ENCODE data around the gene OR52I1. TPM values are rescaled to one million over a fixed set of nuclear protein-coding genes. Genes with fewer than 3 reads are reported as not detected.

Gene OR52I1
- total RNA-seq, 1 donor: not detected

DNA sequence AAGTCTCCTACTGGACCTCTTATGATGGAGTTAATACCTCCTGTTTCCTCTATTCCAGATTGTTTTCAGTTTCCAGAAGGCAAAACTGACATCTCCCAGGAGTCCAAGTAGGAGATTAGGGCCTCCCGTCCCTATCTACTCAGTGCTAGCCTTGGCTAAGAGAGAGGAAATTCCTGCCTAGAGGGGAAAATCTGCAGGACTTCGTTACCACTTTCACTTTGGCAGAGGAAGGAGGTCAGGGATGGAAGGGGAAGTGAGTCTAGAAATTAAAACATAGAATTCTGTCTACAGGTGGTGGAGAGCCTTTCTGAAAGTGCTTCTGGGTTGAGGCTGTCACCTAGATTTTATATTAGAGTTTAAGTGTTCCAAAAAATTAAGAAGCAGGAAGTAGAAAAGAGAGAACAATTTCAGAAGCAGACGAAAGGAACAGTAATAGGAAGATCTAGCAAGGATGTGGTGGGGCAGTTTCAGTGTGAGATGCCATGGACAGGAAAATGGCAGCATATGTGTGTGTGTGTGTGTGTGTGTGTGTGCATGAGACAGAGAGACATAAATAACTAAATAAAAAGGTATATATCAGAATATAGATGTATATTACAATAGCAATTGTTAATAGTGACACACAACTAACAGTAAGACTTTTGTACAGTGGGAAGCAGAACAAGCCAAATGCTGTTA lies 16.6 kb downstream of the OR52I1 start:
- peak in 1 of 3 donors; percentile 24 for DNase-seq (ENCODE audit: low read depth in 2 of 3, low spot score in 2 of 3)

- DNase-seq (ENCODE audit: low read depth in 2 of 3, low spot score in 2 of 3): no peak
Measured at GRCh38 chr11:4611986-4612385, 18.1 kb downstream of the OR52I1 start.

GRCh38 chr11:4615856-4616444 lies 22.1 kb downstream of the OR52I1 start:
- no peak for DNase-seq (ENCODE audit: low read depth in 2 of 3, low spot score in 2 of 3)

GRCh38 chr11:4619514-4619913 lies 25.7 kb downstream of the OR52I1 start:
- DNase-seq (ENCODE audit: low read depth in 2 of 3, low spot score in 2 of 3): no peak

- DNase-seq (ENCODE audit: low read depth in 2 of 3, low spot score in 2 of 3): peak in 2 of 3 donors; percentile 33 to 68
Measured at GRCh38 chr11:4626207-4627099, 32.6 kb downstream of the OR52I1 start.

DNA sequence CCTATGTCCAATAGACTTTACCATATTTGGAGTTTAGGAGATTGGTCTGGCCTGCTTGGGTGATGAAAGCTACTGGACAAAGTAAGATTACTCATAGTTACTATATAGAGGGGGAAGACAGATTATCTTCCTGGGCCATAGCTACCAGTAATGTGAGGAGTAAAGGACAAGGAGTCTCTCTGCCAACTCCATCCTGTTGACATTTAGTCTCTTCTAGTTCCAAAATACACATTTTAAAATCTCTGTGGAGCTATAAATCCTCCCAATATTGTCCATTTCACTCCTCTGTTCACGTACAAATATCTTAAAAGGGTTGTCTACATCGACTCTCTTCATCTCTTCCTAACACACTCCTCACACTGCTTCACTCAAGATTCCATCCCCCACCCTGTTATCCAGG lies 42.3 kb downstream of the OR52I1 start:
- DNase-seq (ENCODE audit: low read depth in 2 of 3, low spot score in 2 of 3): no peak

DNA sequence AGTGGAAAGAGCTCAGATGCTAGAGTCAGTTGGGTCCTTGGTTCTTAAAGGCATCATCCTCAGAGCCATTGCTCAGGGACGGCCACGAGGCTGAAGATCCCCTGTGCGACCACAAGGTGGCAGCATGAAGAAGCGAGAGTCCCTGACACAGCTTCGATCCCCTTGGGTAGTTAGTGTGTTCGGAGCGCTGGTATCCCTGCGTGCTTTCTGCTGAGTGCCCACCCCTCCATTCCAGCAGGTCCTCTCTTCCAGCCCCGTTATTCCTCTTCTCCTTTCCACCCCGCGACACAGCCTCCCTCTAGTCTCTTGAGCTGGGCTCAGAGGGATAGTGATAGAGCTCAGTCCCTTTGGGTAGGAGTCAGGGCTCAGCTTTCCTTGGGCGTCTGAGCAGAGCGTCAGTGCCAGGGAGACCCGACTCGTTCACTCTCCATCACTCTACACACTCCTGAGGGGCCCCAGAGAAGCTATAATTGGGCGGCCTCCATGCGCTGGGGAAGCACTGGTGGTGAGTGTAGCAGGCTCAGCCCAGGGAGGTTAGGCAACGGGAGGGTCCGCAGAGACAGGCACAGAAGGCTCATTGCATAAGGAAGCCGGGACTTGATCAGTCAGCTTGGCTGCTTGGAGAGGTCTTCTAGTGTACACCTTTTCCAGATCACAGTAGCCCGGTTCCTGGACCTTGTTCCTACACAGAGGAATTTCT lies 43.3 kb downstream of the OR52I1 start, which contains the start of gene OR51D1:
TSS of gene OR51D1 (plus strand) at position 516 of the 700 bp plus-strand sequence. CDS start 2,314 bp downstream, outside the sequence.
- peak; percentile 35 to 84 (median 59) for DNase-seq (ENCODE audit: low read depth in 2 of 3, low spot score in 2 of 3)

DNA sequence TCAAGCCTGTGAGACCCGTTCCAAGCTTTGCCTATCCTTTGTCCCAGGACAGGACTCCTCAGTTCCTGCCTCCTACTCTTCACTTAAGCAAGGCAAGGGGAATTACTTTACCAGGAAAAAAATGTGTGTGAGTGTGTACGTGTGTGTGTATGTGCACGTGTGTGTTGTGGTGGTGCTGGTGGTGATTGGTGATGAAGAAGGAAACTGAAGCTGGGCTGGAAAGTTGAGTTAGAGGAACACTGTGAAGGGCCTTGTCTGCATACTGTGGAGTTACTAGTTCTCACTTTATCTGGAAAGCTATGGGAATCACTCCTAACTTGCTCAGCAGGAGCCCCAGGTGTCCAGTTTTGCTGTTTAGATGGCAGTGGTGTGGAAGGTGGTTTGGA lies 43.8 kb downstream of the OR52I1 start:
- no peak for DNase-seq (ENCODE audit: low read depth in 2 of 3, low spot score in 2 of 3)

GRCh38 chr11:4639931-4640330 lies 46.1 kb downstream of the OR52I1 start:
- DNase-seq (ENCODE audit: low read depth in 2 of 3, low spot score in 2 of 3): no peak

GRCh38 chr11:4641501-4641900 lies 47.7 kb downstream of the OR52I1 start:
- DNase-seq (ENCODE audit: low read depth in 2 of 3, low spot score in 2 of 3): no peak

- no peak for DNase-seq (ENCODE audit: low read depth in 2 of 3, low spot score in 2 of 3)
Measured at GRCh38 chr11:4642043-4642442, 48.2 kb downstream of the OR52I1 start.

GRCh38 chr11:4643076-4643475 lies 49.2 kb downstream of the OR52I1 start:
- DNase-seq (ENCODE audit: low read depth in 2 of 3, low spot score in 2 of 3): no peak

DNA sequence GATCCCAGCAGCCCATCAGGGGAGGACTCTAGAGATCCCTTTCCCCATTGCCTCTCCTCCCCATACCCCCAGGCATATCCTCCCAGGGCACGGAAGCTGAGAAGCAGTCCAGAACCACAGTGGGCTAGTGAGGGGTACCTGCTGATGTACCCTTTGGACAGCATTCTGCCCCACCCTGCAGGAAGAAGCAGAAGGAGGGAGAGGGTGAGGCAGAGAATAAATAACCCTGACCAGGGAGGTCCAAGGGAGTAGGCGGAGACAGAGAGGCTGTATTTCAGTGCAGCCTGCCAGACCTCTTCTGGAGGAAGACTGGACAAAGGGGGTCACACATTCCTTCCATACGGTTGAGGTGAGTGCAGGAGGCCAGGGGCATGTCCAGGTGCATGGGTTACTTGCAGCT lies 49.8 kb downstream of the OR52I1 start, which contains the start of gene OR51E1:
TSS of gene OR51E1 (plus strand) at position 301 of the 400 bp plus-strand sequence. CDS start 8,545 bp downstream, outside the sequence.
- DNase-seq (ENCODE audit: low read depth in 2 of 3, low spot score in 2 of 3): no peak

DNA sequence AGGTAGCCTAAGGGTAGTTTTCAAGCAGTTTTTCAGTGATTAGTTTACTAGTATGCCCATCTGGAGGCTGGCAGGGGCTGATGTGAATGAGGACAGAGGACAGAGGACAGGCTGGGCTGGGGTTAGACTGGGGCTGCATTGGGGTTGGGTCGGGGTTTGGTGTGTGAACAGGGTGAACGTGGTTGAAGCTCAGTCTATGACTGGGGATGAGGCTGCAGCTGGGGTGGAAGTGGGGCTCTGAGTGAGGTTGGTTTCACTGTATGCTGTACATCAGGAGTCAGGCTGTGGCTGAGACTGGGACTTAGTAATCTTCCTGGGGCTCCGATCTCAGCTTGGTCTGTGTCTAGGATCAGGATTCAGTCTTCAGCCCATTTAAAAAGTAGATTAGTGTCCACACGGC lies 50.4 kb downstream of the OR52I1 start:
- no peak for DNase-seq (ENCODE audit: low read depth in 2 of 3, low spot score in 2 of 3)

Other genes starting within 250 kb of the OR52I1 start
- gene OR52B4, start 225.7 kb upstream of the OR52I1 start, total RNA-seq: 0.27 TPM
- 30.7 TPM for gene TRIM21, start 200.3 kb upstream of the OR52I1 start, total RNA-seq
- not detected for gene OR52K2, start 144.7 kb upstream of the OR52I1 start, total RNA-seq
- under 0.01 TPM for gene OR52K1, start 111.4 kb upstream of the OR52I1 start, total RNA-seq
- not detected for gene OR52M1, start 48.8 kb upstream of the OR52I1 start, total RNA-seq
- gene OR52I2, start 12.3 kb upstream of the OR52I1 start, total RNA-seq: not detected
- 11.8 TPM for gene TRIM68, start 14.2 kb downstream of the OR52I1 start, total RNA-seq
- gene OR51D1, start 43.4 kb downstream of the OR52I1 start, total RNA-seq: under 0.01 TPM
- not detected for gene OR51E1, start 49.9 kb downstream of the OR52I1 start, total RNA-seq
- under 0.01 TPM for gene OR51E2, start 103.8 kb downstream of the OR52I1 start, total RNA-seq
- gene MMP26, start 110.7 kb downstream of the OR52I1 start, total RNA-seq: not detected
- gene OR51F1, start 175.9 kb downstream of the OR52I1 start, total RNA-seq: not detected
- gene OR52R1, start 210.3 kb downstream of the OR52I1 start, total RNA-seq: not detected
- gene OR51F2, start 227.3 kb downstream of the OR52I1 start, total RNA-seq: not detected

Data from hematopoietic multipotent progenitor cell (in vitro differentiated cells).